HepG2 (cell line): ENCODE results near the gene SF3A2. TPM values are rescaled to one million over a fixed set of nuclear protein-coding genes. Genes with fewer than 3 reads are reported as not detected.

Experiments used
- ATAC-seq: fragments of 200-7000 bp; cut with Tn5 transposase; 3 replicates; pipeline ENCODE4 v1.9.1; 2020; ENCODE audit warnings: mild to moderate bottlenecking, moderate library complexity
- BruUV-seq: library from RNA; stranded (reverse); fragments of 400-500 nt; replicated peaks from 2 replicates; lab custom pipeline; 2021; lab: Mats Ljungman, UMichigan
- CTCF ChIA-PET: fragments of 300-600 bp; formaldehyde crosslinking; extraction: SDS; loops from one replicate; lab custom pipeline; 2021; ENCODE audit warnings: low total read pairs, inconsistent platforms, low intra/inter-chr PET ratio; lab: Yijun Ruan, JAX
- POLR2A ChIA-PET: fragments of 350-600 bp; sonication (Branson Sonifier 250); formaldehyde crosslinking; loops from one replicate; lab custom pipeline; 2020; ENCODE audit warnings: antibody characterized with exemption, inconsistent platforms; lab: Yijun Ruan, JAX
- DNase-seq: peaks from one replicate; pipeline ENCODE4 v3.0.0-alpha.2; 2015; ENCODE audit warnings: low spot score
- FAIRE-seq: peaks from 3 replicates; lab custom pipeline; 2011; peaks lifted over from hg19 to GRCh38; lab: Jason Lieb, UNC
- H2AFZ ChIP-seq: one replicate; pipeline ENCODE4 v1.6.1; 2011; ENCODE audit warnings: low read length, inconsistent platforms
- H3K27ac ChIP-seq: fragments of 300-600 bp; 3 replicates; pipeline ENCODE4 v1.8.0; 2011; ENCODE audit warnings: mixed run types, mild to moderate bottlenecking, mixed read lengths, low read length, inconsistent platforms; ENCODE audit not compliant: insufficient read depth; ENCODE audit errors: extremely low read length
- H3K27me3 ChIP-seq, 2 experiments: fragments of 200-600 bp in 1 of 2; 2 replicates in 1 of 2; 3 replicates in 1 of 2; pipeline versions ENCODE4 v1.6.0 to v1.8.0; 2011; ENCODE audit warnings: low read length in 2 of 2, mild to moderate bottlenecking in 2 of 2, moderate library complexity in 2 of 2, inconsistent platforms in 1 of 2; ENCODE audit not compliant: insufficient read depth in 2 of 2, control insufficient read depth in 1 of 2
- H3K36me3 ChIP-seq, 2 experiments: fragments of 200-600 bp in 1 of 2; replicated peaks in 1 of 2; 2 replicates in 1 of 2; 3 replicates in 1 of 2; pipeline versions ENCODE4 v1.5.1 to v1.8.0; 2011; ENCODE audit warnings: low read length in 2 of 2, inconsistent platforms in 1 of 2; ENCODE audit not compliant: insufficient read depth in 2 of 2, control insufficient read depth in 1 of 2
- H3K4me1 ChIP-seq: 2 replicates; pipeline ENCODE4 v1.5.1; 2012; ENCODE audit warnings: low read length, inconsistent platforms; ENCODE audit not compliant: insufficient read depth
- H3K4me2 ChIP-seq: 2 replicates; pipeline ENCODE4 v1.6.0; 2011; ENCODE audit warnings: low read depth, low read length, inconsistent platforms
- H3K4me3 ChIP-seq, 3 experiments: fragments of 200-600 bp in 1 of 3; sonication (generic), shearing (Covaris generic) in 1 of 3; replicated peaks in 1 of 3; 2 replicates each; pipeline ENCODE4 v1.5.1; 2011 to 2016; ENCODE audit warnings: low read length in 3 of 3, inconsistent platforms in 2 of 3, low read depth in 2 of 3, mild to moderate bottlenecking in 2 of 3, control low read depth in 1 of 3, mixed read lengths in 1 of 3; ENCODE audit not compliant: insufficient read depth in 1 of 3
- H3K79me2 ChIP-seq: one replicate; pipeline ENCODE4 v1.6.1; 2011; ENCODE audit warnings: low read length, inconsistent platforms; ENCODE audit not compliant: insufficient read depth
- H3K9ac ChIP-seq: 2 replicates; pipeline ENCODE4 v1.6.0; 2011; ENCODE audit warnings: mild to moderate bottlenecking, low read depth, low read length, inconsistent platforms; ENCODE audit not compliant: insufficient read depth
- H3K9me3 ChIP-seq: 2 replicates; pipeline ENCODE4 v1.5.1; 2012; ENCODE audit warnings: mild to moderate bottlenecking, low read length
- H4K20me1 ChIP-seq: 2 replicates; pipeline ENCODE4 v1.6.0; 2011; ENCODE audit warnings: inconsistent platforms, mild to moderate bottlenecking, low read length, moderate library complexity; ENCODE audit not compliant: insufficient read depth
- HOXA3 ChIP-seq: sonication (generic); formaldehyde crosslinking; IDR thresholded peaks from 2 replicates; pipeline ENCODE4 v1.5.0; 2020; ENCODE audit warnings: missing genetic modification reagents
- SSRP1 ChIP-seq: IDR thresholded peaks from 2 replicates; pipeline ENCODE4 v1.6.1; 2016; ENCODE audit warnings: control low read depth
- ZBTB7A ChIP-seq: sonication (generic); formaldehyde crosslinking; IDR thresholded peaks from 2 replicates; pipeline ENCODE4 v1.8.0; 2022; ENCODE audit warnings: mild to moderate bottlenecking, missing genetic modification reagents
- ZNF530 ChIP-seq: sonication (generic); formaldehyde crosslinking; IDR thresholded peaks from 2 replicates; pipeline ENCODE4 v1.5.0; 2020; ENCODE audit warnings: low read depth, mild to moderate bottlenecking, missing genetic modification reagents
- ZNF879 ChIP-seq: sonication (generic); formaldehyde crosslinking; IDR thresholded peaks from 2 replicates; pipeline ENCODE4 v1.8.1; 2023; ENCODE audit warnings: missing genetic modification reagents
- WGBS: methylation state at CpG from one replicate; pipeline ENCODE4 v1.1.6; 2017; ENCODE audit warnings: low lambda C conversion rate; 5-methylcytosine and 5-hydroxymethylcytosine counted together
- in situ Hi-C: cut with HindIII; loops from 2 replicates; pipeline ENCODE4 v1.10.0; 2017; ENCODE audit warnings: low pct_unique_long_range_greater_than_20kb; ENCODE audit not compliant: extremely low pct_ligation_motif_present
- intact Hi-C: fragments of 100-400 bp; cut with micrococcal nuclease; formaldehyde crosslinking; loops from one replicate; pipeline ENCODE4 v1.10.0; 2022; ENCODE audit not compliant: unreplicated experiment
- polyA plus RNA-seq, 8 experiments: library from polyadenylated mRNA; depleted of rRNA in 3 of 8; stranded (reverse) in 7 of 8; unstranded in 1 of 8; fragments of >200 nt; fragmentation: Illumina TruSeq in 4 of 8; extraction: Trizol in 4 of 8; gene quantifications; 2 replicates each; pipeline versions ENCODE4 v1.2.1 to v1.2.3, GENCODE V29; 2011 to 2016; ENCODE audit warnings: low read depth in 4 of 8, missing spikeins in 1 of 8, mixed read lengths in 1 of 8; ENCODE audit not compliant: insufficient read depth in 1 of 8
- total RNA-seq, 5 experiments: library from RNA; depleted of rRNA; stranded (reverse); fragments of >200 nt; fragmentation: Illumina TruSeq; extraction: Trizol; gene quantifications; 2 replicates each; pipeline ENCODE4 v1.2.3, GENCODE V29; 2016; ENCODE audit warnings: low read depth in 1 of 5

Gene SF3A2
- total and polyA plus RNA-seq, 2 of the 13 experiments (the other 11 are each of a cell fraction or from before 2014, with no cell fraction given) = 8.6 to 8.8 TPM

DNA sequence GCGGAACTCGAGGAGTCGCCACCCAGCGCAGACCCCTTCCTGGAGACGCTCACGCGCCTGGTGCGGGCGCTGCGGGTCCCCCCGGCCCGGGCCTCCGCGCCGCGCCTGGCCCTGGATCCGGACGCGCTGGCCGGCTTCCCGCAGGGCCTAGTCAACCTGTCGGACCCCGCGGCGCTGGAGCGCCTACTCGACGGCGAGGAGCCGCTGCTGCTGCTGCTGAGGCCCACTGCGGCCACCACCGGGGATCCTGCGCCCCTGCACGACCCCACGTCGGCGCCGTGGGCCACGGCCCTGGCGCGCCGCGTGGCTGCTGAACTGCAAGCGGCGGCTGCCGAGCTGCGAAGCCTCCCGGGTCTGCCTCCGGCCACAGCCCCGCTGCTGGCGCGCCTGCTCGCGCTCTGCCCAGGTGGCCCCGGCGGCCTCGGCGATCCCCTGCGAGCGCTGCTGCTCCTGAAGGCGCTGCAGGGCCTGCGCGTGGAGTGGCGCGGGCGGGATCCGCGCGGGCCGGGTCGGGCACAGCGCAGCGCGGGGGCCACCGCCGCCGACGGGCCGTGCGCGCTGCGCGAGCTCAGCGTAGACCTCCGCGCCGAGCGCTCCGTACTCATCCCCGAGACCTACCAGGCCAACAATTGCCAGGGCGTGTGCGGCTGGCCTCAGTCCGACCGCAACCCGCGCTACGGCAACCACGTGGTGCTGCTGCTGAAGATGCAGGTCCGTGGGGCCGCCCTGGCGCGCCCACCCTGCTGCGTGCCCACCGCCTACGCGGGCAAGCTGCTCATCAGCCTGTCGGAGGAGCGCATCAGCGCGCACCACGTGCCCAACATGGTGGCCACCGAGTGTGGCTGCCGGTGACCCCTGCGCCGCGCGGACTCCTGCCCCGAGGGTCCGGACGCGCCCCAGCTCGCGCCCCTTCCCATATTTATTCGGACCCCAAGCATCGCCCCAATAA, 14.8 kb downstream of the SF3A2 start:
- DNase-seq (no peak), FAIRE-seq (no peak), ATAC-seq (no peak)
- no peaks in the 10 kb centered on the region for H3K79me2 ChIP-seq
- intact Hi-C loops (no loop called here), in situ Hi-C loops (no loop called here)
- peak overlapping the region in 1 of 3 experiments; percentile 67; a peak in 1 of 6 replicates for H3K4me3 ChIP-seq
- H3K27ac ChIP-seq = no peak overlapping the region
- H3K9ac ChIP-seq = peak overlapping the region; percentile 64
- H2AFZ ChIP-seq = no peak overlapping the region
- ChIA-PET CTCF (interaction anchor here (1.4 kb wide), 1 partner anchor 24 kb away, joined by 3 read pairs; no protein-coding TSS in a partner anchor), POLR2A (interaction anchor here (0.7 to 2.3 kb wide), 4 partner anchors 8 to 16 kb away, joined by 4 to 9 read pairs (median 4); partner anchors contain the start of gene PLEKHJ1)
- peak overlapping the region; percentile 85 for H3K4me2 ChIP-seq
- H3K36me3 ChIP-seq = peaks cover 6 to 14% of the 10 kb centered on the region in 2 experiments; a peak in 4 of 5 replicates
- peak; percentile 54; the same call in 1 of the 2 replicates for TF ChIP-seq ZBTB7A (CRISPR knock-in tag)
- no peak for TF ChIP-seq SSRP1 (CRISPR knock-in tag)
- TF ChIP-seq ZNF530 (CRISPR knock-in tag) = no peak
- TF ChIP-seq HOXA3 (CRISPR knock-in tag) = peak; percentile 75
- no peak for TF ChIP-seq ZNF879 (CRISPR knock-in tag)
- 97% methylated on average over 48 of the region's 125 CpGs for WGBS
- no peaks in the 10 kb centered on the region for H3K9me3 ChIP-seq
- peaks cover 32% of the 10 kb centered on the region for H3K4me1 ChIP-seq
- H3K27me3 ChIP-seq = no peaks in the 10 kb centered on the region; a peak in 1 of 5 replicates
- H4K20me1 ChIP-seq = no peaks in the 10 kb centered on the region
- no TSS peak for BruUV-seq
